ENCODE measurements around the gene BABAM2. TPM values are rescaled to one million over a fixed set of nuclear protein-coding genes. Genes with fewer than 3 reads are reported as not detected.

Gene BABAM2
- total and polyA plus RNA-seq, 9 of the 15 experiments (the other 6 are each of a cell fraction or from before 2014, with no cell fraction given), result 10.9 to 37.4 (median 25.6) TPM

DNA sequence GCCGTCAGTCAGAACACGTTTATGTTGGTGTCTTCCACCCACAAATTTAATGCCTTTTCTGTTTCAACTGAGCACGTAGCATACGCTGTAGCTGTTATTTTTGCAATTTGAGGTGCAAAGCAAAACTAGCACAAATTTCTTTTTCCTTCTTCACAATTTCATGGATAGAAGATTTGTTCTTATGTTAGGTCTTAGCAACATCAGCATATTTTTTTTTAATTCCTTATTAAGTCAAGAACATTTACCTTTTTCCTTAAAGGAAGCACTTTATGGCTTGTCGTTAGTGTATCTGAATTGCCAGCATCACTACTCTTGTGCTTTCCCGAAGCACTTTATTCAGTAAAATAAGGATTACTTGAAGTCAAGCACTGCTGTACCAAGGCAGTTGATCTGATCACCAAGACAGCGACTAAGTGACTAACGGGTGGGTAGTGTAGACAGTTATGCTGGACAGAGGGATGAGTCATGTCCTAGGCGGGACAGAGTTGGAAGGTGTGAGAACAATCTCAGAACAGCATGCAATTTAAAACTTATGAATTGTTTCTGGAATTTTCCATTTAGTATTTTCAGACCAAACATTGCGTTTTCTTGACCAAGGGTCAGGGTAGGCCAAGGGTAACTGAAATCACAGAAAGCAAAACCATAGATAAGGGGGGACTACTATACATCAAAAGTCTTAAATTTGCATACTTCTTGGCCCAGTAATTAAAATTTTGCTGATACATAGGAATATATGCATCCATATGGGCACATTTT, 13.3 kb downstream of the BABAM2 start:
- no TSS peak for BruUV-seq (replicated peaks)
- no peaks in the 10 kb centered on the region; the same call in 2 of the 3 replicates for H3K79me2 ChIP-seq (ENCODE audit: control insufficient read depth, insufficient read depth, low read length)
- H4K20me1 ChIP-seq (replicated peaks; ENCODE audit: control insufficient read depth, insufficient read depth, low read length), result no peaks in the 10 kb centered on the region
- H3K36me3 ChIP-seq (ENCODE audit: control insufficient read depth, insufficient read depth, low read length), result 0 out of 3 replicates have a peak, but pooled peaks cover 2% of the 10 kb centered on the region
- WGBS (ENCODE audit: insufficient coverage, low coverage, missing lambda C conversion rate), result 65% methylated on average over 10 of the region's 10 CpGs
- H3K9me1 ChIP-seq (ENCODE audit: control insufficient read depth, insufficient read depth, low read length), result no peaks in the 10 kb centered on the region
- H3K27me3 ChIP-seq (ENCODE audit: control insufficient read depth in 2 of 2, insufficient read depth in 2 of 2, low read length in 2 of 2), result no peaks in the 10 kb centered on the region
- FAIRE-seq (no peak), ATAC-seq (peak; percentile 76), DNase-seq (ENCODE audit: extremely low read depth in 1 of 4, low spot score in 3 of 4) (peak in 1 of 4 experiments; percentile 49)
- H3K4me1 ChIP-seq (replicated peaks in 1 of 2; ENCODE audit: control insufficient read depth in 2 of 2, insufficient read depth in 2 of 2, low read length in 2 of 2), result no peaks in the 10 kb centered on the region; a peak in 1 of 5 replicates
- intact Hi-C loops (cut with micrococcal nuclease), result no loop called here
- no peaks in the 10 kb centered on the region for H3K9me3 ChIP-seq (replicated peaks; ENCODE audit: control insufficient read depth, insufficient read depth, low read depth, low read length)
- H3K27ac ChIP-seq (ENCODE audit: extremely low read depth, low read depth, low read length), result no peak overlapping the region
- no peak overlapping the region for H3K4me2 ChIP-seq (ENCODE audit: insufficient read depth, low read length)
- ChIA-PET POLR2A (no interaction called here), CTCF (ENCODE audit: low intra/inter-chr PET ratio) (no interaction called here)
- no peak overlapping the region for H3K4me3 ChIP-seq
- in situ Hi-C loops (cut with MboI), result no loop called here
- H3K9ac ChIP-seq (ENCODE audit: insufficient read depth in 1 of 2, low read depth in 2 of 2, low read length in 2 of 2), result no peak overlapping the region
- H2AFZ ChIP-seq (ENCODE audit: low read depth, low read length), result no peak overlapping the region
- no peak for TF ChIP-seq ETV5 (CRISPR knock-in tag; IDR thresholded peaks at IDR 0.05; ENCODE audit: low read depth)
- TF ChIP-seq MYNN (IDR thresholded peaks at IDR 0.05), result no peak
- TF ChIP-seq MYNN (CRISPR knock-in tag; IDR thresholded peaks at IDR 0.05), result no peak
- no peak for TF ChIP-seq KAT8 (IDR thresholded peaks at IDR 0.05; ENCODE audit: low read depth)
- no peak for TF ChIP-seq CBFA2T2 (conservative IDR thresholded peaks at IDR 0.05)
- no peak for TF ChIP-seq SNRNP70 (optimal IDR thresholded peaks at IDR 0.05; ENCODE audit: low read depth, low read length)
- no peak for TF ChIP-seq POLR2H (tag; IDR thresholded peaks at IDR 0.05; ENCODE audit: low read depth)
- TF ChIP-seq BRD4 (IDR thresholded peaks at IDR 0.05), result no peak
- peak in 1 of 2 experiments; percentile 7; a peak in 1 of 4 replicates for TF ChIP-seq RCOR1 (IDR thresholded peaks at IDR 0.05; ENCODE audit: borderline replicate concordance in 1 of 2, low read depth in 2 of 2, low read length in 2 of 2)
- peak; percentile 35 to 79 for TF ChIP-seq E2F6 (IDR thresholded peaks at IDR 0.05; ENCODE audit: borderline replicate concordance in 1 of 2, extremely low read depth in 1 of 2, insufficient read depth in 1 of 2, insufficient read length in 1 of 2, low read depth in 1 of 2, low read length in 1 of 2, poor library complexity in 1 of 2, severe bottlenecking in 1 of 2)
- no peak for TF ChIP-seq RFX5 (IDR thresholded peaks at IDR 0.05; ENCODE audit: low read depth, low read length)
- no peak for TF ChIP-seq NR2F6 (CRISPR knock-in tag; IDR thresholded peaks at IDR 0.05)
- TF ChIP-seq KDM1A (IDR thresholded peaks at IDR 0.05), result peak; percentile 8 to 14; a peak in 2 of 4 replicates
- TF ChIP-seq ZNF583 (CRISPR knock-in tag; IDR thresholded peaks at IDR 0.05), result no peak
- TF ChIP-seq PCBP2 (IDR thresholded peaks at IDR 0.05; ENCODE audit: low read depth, low read length, poor library complexity, severe bottlenecking), result no peak
- no peak for TF ChIP-seq BACH1 (tag; IDR thresholded peaks at IDR 0.05)
- TF ChIP-seq THRAP3 (IDR thresholded peaks at IDR 0.05; ENCODE audit: borderline replicate concordance), result no peak
- TF ChIP-seq FOS (IDR thresholded peaks at IDR 0.05; ENCODE audit: extremely low read depth, insufficient read length), result peak; percentile 7
- no peak for TF ChIP-seq CHD2 (IDR thresholded peaks at IDR 0.05; ENCODE audit: low read depth, low read length)
- TF ChIP-seq NR2C2 (CRISPR knock-in tag; IDR thresholded peaks at IDR 0.05), result no peak
- TF ChIP-seq NR2C2 (tag; IDR thresholded peaks at IDR 0.05), result no peak
- TF ChIP-seq GABPB1 (CRISPR knock-in tag; IDR thresholded peaks at IDR 0.05), result no peak
